ENCODE data around the gene MINDY4.

MINDY4 gene

DNA sequence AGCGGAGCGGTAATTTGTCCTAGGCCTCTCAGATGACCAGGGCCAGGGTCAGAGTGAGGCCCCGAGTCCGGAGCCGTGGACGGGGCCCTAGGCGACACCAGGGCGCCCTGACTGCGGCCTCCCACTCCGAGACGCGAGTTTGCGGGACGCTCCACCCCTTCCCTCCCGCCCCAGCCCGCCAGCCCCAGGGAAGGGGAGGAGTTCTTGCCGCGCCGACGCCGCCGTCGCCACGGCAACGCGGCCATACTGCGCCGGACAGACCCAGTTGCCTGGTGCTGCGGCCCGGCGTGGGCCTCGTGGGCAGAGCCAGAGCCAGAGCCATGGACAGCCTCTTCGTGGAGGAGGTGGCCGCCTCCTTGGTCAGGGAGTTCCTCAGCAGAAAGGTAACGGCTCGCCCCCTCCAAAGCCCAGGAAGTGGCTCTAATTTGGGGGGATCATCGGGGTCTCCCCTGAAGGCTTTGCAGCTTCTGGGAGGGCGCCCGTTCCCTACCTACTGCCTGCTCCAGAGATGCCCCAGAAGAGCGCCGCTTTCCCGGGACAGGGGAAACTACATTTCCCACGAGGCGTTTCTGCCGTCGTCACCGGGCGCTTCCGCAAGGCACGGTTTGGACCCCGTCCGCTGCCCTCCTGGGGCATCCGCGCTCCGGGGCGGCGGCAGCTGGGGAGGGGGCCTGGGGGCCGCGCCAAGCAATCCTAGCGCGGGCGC lies at the start of gene MINDY4:
MINDY4 (plus strand) TSS at position 244 of the 706 bp plus-strand sequence; CDS start at position 321, 77 bp downstream.
- DNase-seq (ENCODE audit: low read depth in 2 of 2), result peak; percentile 34 to 62

DNA sequence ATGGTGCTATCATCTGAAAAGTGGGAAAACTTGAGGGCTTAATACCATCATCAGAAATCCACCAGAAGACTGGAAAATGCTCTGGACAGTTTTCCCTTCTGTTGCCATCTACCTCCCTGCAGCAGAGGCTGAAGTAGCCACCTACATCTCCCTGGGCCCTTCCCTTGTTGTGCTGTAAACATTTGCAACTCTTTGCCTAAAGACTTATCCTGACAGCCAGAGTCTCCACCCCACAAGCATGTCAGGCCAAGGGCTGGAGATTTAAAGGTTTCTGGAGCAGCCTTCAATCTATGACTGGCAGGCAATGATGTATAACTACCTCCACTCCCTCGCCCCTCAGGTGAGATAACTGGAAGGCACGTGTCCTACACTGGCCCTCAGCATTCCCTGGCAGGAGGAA lies 49.0 kb upstream of the MINDY4 start:
- no peak for DNase-seq (ENCODE audit: low read depth in 2 of 2)

DNA sequence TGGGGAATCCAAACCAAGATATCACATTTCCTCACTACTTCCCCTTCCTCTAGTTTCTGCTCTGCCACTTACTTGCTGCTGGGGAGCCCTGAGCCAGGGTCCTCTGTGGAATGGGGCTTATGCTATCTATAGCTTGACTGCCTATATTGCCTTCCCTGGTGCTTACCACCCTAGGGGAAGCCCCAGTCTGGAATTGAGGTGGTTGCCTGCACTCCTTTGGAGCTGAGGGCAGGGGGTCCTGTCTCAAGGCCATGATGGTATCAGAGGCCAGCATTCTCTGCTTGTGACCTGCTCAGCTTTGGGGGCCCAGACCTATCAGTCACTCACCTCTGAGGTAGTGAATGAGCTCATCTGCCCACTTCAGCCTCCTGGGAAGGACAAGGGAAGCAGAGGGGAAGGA lies 48.5 kb upstream of the MINDY4 start:
- no peak for DNase-seq (ENCODE audit: low read depth in 2 of 2)

DNA sequence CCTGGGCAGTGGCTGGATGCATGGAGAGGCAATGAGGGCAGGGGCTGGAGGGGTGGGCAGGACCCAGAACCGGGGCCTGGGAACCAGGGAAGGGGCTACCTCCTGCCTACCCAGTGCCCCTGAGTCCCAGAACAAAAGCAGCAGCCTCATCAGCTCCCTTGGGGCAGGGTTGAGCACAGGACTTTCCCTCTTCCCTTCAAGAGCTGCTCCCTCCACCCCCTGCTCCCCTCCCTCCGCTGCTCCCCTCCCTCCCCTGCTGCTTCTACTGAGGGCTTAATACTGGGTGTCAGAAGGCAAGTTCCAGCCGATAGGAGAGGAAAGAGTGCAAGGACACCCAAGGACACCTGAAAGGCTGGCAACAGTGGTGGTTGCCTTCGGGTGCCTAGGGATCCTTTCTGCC lies 47.4 kb upstream of the MINDY4 start:
- no peak for DNase-seq (ENCODE audit: low read depth in 2 of 2)

DNA sequence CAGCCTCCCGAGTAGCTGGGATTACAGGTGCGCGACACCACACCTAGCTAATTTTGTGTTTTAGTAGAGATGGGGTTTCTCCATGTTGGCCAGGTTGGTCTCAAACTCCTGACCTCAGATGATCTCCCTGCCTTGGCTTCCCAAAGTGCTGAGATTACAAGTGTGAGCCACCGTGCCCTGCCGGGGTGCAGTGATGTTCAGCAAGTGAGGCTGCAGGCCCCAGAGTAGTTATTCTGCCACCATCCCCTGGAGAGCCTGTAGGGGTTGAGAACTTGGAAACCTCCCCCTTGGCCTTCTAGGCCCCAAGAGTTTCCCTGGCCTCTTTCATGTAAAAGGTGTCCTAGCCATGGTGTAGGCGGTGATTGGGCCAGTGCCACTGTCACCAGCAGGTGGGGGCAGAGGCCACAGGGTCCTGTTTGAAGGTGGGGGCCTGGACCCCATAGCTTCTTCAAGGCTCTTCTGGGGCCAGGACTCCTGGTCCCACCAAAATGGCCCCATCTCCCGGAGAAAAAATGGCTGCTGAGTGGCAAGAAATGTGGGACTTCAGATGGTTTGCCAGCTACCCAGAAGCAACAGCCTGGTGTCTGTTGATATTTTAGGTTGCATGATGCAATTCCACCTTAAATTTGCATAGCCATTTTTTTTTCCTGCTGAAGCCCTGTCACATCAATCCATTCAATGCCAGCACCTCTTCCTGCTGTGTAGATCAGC lies 44.8 kb upstream of the MINDY4 start:
- no peak for DNase-seq (ENCODE audit: low read depth in 2 of 2)

DNA sequence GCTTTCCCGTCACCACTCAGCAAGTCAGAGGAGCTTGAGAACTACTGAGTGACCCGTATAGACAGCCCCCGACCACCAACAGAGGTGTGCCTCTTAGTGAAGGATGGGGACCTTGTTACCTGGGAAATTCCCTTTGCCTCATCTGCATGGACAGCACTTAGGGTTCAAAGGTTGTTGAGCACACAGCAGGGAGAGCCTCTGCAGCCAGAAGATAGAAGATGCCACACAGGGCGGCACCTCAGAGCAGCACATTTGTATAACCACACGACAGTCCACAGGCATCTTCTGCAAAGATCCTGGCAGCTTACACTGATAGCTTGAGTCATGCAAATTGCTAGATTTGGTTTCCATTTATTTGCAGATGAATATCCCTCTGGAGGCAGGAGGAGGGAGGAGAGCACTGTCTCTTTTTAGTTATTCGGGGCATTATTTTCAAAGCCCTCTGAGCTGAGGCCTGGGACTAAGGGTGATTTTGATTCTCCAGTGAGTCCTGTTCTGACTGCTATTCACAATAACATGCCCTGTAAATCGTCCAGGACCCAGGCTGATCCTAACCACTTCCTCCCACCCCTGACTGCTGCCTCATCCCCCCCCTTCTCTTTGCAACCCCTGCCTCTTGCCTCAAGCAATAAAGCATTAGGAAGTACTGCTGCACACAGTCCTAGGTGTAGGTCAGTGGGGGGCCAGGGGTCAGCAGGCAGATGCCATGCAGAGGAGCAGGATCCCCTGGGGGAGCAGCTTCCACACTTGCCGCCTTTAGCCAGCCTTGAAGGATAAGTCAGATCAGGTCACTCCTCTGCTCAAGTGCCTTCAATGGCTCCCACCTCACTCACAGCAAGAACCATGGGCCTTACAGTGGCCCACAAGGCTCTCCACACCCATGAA lies 43.9 kb upstream of the MINDY4 start:
- no peak for DNase-seq (ENCODE audit: low read depth in 2 of 2)

DNA sequence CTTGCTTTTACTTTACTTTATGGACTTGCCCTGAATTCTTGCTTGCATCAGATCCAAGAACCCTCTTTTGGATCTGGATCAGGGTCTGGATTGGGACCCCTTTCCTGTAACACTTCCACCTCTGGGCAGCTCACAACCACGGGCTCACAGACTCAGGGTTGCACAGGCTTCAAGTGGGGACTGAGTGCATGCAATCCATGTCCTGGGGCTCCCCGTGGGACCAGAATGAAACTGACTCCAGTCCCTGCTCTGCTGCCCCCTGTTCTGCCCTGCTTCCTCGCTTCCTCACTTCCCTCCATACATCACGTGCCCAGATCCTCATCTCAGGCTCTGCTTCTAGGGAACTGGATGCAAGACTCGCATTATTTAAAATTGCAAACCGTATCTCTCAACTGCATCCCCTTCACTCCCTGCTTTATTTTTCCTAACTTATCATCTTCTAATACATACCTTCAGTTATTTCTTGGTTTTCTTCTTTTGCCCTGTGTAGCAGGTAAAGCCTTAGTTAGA lies 42.6 kb upstream of the MINDY4 start:
- no peak for DNase-seq (ENCODE audit: low read depth in 2 of 2)

DNA sequence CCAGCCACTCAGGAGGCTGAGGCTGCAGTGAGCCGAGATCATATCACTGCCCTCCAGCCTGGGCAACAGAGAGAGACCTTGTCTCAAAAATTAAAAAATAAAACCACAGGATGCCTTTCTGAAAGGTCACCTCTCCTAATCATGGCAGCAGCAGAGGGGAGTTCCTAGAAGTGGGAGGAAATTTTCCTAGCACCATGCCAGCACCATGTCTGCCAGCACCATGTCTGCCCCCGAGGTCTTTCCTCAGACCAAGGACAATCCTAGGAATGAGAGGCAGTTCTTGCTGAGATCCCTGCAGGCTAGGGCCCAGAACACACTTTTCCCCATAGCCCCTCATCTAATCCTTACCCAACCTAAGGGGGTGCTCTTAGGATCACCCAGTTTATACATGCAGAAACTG lies 41.6 kb upstream of the MINDY4 start:
- DNase-seq (ENCODE audit: low read depth in 2 of 2), result no peak

DNA sequence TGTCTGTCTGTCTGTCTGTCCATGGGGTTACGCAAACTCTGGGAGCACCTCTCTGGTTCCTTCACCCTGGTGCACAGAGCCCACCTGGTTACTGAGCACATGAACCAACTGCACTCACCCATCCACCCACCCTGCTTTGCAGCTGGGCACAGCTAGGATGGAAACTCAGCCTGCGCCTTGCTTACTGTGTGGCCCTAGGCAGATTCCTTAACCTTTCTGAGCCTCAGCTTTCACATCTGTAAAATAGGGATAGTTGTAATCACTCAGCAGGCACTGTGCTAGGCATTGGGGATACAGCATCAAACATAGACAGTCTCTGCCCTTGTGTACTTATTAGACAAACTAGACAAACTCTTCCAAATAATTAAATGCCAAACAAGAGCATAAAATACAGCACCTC lies 41.1 kb upstream of the MINDY4 start:
- no peak for DNase-seq (ENCODE audit: low read depth in 2 of 2)

DNA sequence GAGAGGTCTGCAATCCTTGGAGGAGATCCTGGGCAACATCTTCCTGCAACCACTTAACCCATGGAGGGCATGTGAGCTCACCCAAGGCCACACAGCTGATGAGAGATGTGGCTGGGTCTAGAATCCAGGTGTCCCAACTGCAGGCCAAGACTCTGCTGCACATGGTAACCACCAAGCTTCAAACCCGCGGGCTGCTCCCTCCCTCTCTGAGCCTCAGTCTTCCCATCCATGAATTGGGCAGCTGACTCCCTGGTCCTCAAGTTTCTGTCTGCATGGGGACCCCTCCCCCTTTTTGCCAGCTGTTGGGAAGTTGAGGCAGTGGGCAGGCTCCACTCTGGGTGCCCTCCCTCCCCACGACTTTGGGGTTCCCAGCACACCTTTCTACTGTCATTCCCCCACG lies 40.2 kb upstream of the MINDY4 start:
- DNase-seq (ENCODE audit: low read depth in 2 of 2), result no peak

DNA sequence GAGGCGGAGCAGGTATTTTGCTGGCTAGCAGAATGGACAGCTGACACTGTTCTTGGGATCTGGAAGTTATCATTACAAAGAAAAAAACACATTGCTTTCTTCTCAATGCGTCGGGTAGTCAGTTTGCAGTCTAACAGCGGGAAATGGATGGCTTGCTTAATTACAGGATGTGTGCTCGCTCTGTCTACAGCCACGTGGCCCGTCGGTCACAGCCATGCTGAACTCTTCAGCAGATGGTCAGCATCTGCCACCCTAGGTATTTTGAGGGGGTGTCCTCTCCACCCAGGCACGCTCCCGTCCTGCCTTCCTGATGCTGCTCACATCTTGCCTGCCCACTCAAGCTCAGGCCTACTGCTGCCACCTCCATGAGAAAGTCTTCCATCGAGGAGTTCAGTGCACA lies 39.6 kb upstream of the MINDY4 start:
- no peak for DNase-seq (ENCODE audit: low read depth in 2 of 2)

DNA sequence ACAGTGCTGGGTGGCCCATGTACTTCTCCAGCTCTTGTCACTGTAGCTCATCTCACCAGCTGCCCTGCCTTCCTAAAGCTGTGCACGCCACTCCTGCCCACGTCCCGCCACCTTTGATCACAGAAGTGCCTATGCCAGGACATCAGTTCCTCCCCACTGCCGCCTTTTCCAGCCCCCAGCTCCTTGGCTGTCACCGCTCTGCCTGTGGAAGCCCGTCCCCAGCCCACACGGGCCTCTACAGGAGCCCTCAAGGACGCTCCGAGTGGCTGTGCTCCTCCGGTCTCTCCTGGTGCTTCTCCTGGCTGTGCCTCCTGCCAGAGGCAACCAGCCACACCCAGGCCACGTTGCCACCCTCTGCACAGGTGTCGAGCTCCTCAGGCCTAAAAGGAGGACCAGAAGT lies 38.6 kb upstream of the MINDY4 start:
- no peak for DNase-seq (ENCODE audit: low read depth in 2 of 2)

DNA sequence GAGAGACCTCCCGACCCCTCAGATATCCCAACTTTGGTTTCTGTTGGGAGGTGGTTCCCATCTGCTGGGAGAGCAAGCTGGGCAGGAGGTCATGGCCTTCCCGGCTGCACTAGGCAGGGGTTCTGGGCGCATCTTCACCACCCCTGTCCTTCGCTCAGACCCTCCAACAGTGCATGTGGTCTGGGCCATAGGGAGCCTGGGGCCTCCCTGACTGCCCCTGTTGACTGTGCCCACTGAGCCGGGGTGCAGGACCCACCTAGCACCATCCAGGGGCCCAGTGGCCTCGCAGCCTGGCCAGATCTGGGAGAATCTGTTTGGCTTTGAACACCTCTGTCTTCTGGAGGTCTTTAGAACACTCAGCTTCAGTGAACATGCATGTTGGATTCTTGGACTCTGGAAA lies 38.0 kb upstream of the MINDY4 start:
- DNase-seq (ENCODE audit: low read depth in 2 of 2), result no peak

DNA sequence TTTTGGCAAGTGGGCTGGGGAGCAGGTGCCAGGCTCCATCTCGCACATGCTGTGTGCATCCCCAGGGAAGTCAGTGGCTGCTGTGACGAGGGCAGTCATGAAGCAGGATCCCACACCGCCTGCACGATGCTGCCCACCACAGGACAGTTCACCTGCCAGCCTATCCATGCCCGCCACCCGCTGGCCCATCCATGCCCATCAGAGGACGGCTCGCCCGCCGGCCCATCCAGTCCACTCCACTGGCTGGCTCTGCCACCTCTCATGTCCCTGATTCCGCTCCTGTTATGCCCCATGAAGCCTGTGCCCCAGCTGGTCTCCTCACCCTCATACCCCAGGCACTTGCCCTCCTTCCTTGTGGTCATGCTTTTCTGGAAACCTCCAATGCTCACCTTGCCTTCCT lies 37.5 kb upstream of the MINDY4 start:
- no peak for DNase-seq (ENCODE audit: low read depth in 2 of 2)

DNA sequence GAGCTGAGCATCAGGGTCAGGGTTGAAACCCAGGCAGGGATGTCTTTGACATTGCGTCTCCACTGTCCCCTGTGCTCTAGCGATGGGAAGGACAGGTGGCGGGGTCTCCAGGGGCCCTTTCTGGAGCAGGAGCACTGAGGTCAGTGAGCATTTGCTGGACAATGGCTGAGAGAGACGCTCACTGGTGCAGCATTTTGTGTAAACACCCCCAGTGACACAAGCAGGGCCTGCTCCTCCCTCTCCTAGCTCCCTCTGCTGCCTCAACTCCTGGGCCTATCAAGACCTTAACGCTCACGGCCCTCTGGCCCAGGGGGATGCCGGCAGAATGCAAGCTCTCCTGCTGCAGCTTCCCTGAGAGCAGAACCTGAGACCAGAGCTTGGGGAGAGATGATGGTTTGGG lies 36.7 kb upstream of the MINDY4 start:
- no peak for DNase-seq (ENCODE audit: low read depth in 2 of 2)

DNA sequence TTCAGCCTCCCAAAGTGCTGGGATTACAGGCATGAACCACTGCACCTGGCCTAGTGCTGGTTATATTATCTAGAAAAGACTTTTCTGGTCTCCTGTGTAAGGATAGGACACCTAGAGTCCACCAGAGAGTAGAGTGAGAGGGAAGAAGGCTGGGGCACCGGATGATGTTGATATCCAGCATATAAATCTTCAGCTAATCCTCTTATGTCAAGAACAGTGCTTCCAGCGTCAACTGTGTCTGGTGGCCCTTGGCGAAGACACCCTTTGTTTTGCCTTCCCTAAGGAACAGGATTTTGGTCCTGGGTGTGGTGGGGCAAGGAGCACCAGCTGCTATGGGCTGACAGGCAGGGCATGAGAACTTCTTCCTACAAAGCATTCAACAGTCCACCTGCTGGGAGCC lies 35.6 kb upstream of the MINDY4 start:
- DNase-seq (ENCODE audit: low read depth in 2 of 2), result no peak

DNA sequence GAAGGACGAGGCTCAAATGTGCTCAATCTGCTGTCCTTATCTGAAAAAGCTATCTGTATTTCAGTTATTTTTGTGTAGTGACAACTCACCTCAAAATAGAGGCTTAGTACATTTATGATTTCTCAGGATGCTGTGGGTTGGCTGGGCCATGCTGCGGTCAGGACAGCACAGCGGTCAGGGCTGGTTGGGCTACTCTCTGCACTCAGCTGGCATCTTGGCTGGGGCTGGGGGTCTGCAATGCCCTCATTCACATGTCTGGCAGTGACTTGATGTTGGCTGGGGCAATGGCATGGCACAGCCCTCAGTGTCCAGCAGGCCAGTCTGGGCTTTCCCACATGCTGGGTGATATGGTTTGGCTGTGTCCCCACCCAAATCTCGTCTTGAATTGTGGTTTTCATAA lies 34.9 kb upstream of the MINDY4 start:
- no peak for DNase-seq (ENCODE audit: low read depth in 2 of 2)

DNA sequence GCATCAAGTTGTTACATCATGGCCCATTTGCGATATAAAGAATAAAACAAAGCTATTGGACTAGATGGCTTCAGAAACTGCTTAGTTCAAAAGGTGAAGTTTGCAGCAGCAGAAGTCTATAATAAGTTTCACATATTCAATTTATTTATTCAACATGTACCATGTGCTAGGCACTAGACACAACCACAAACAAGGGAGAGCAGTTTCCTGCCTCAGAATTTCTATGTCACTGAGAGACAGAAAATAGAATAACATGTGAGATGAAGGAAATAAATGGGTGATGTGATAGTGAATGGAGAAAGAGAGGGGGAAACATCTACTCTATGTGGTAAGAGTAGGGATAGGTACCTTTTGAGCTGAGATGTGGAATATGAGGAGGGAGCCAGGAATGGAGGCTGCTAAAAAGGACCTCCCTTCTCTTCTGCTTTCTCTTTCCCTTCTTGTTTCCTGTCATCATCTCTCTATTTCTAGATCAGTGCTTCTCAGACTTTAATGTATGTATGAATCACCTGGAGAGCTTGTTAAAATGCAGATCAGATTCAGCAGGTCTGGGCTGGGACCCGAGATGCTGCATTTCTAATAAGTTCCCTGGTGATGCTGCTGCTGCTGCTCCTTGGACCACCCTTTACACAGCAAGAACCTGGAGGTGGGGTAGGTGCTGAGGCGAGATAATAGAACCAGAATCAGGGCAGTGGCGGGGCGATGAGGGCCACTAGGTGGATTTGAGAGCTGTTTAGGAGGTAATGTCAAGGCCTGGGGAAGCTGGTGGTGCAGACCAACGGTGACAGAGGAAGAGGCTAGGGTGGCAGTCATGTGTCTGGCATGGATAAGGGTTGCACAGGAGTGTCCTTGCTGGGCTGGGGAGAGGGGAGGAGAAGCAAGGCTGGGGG lies 32.9 kb upstream of the MINDY4 start:
- no peak for DNase-seq (ENCODE audit: low read depth in 2 of 2)

DNA sequence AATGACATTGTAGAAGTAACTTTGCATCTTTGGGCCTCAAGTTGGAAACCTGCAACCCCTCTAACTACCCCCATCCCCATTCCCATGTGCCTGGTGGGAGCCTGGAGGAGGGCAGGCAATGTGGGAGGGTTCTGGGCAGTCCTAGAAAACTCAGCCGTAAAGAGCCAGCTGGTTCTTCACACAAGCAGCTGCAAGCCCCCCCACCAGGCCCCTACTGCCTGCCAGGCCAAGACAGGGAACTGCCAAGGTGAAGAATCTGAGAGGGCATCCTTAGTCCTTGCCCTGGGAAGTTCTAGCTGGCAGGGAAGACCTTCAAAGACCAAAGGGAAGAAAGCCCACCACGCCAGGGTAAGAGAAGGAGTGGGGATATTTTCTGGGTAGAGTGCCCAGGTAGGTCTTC lies 31.5 kb upstream of the MINDY4 start:
- DNase-seq (ENCODE audit: low read depth in 2 of 2), result no peak

DNA sequence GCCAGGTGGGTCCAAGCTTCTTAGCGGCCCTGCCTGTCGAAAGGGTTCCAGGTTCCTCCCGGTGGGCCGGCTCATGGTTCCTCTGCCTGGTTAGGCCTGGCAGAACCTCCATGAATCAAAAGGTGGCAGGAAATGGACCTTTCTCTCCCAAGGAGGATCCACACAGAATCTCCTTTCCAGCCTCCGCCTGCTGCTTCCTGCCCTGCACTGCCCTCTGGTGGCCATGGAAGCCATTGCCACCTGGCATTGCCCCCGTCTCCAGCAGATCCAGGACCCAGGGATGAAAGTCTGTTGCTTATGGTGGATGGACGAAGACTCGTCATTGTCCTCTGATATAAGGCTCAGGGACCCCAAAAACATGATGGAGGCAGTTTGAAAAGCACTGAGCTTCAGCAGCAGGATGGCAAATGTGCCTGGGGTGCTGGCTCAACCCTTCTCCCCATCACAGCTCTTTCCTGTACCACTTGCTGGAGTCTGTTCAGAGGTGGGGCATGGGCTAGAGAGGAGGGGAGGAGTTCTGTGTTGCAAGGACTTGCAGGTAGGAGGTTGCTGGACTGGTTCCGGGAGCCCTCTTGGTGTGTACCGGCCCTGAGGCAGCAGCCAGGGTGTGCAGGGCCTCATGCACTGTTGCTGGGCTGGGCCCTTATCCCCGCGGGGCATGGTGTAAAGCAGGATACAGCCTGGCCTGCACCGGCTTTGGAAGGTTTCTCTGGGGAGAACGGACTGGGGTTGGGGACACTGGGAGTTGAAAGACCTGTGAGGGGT lies 30.6 kb upstream of the MINDY4 start:
- peak; percentile 70 for DNase-seq (ENCODE audit: low read depth in 2 of 2)

DNA sequence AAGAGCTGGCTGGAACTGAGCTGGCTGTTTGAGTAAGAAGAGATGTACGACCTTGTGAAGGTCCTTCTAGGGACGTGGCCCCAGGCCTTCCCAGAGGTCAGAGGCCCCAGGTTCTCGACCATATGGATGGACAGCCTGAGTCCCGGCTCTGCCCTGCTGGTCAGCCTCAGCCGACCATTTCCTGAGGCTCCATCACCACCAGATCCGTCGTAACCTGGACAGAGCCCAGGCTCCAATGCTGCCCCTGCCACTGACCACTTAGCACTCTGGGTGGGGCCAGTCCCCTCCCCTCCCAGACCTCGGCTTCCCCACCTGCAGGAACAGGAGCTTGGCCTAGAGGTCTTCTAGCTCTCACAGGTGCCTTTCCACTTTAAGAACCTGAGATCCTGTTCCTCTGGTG lies 29.9 kb upstream of the MINDY4 start:
- DNase-seq (ENCODE audit: low read depth in 2 of 2), result no peak
